Measurements from ENCODE around the gene RTL5.

DNA sequence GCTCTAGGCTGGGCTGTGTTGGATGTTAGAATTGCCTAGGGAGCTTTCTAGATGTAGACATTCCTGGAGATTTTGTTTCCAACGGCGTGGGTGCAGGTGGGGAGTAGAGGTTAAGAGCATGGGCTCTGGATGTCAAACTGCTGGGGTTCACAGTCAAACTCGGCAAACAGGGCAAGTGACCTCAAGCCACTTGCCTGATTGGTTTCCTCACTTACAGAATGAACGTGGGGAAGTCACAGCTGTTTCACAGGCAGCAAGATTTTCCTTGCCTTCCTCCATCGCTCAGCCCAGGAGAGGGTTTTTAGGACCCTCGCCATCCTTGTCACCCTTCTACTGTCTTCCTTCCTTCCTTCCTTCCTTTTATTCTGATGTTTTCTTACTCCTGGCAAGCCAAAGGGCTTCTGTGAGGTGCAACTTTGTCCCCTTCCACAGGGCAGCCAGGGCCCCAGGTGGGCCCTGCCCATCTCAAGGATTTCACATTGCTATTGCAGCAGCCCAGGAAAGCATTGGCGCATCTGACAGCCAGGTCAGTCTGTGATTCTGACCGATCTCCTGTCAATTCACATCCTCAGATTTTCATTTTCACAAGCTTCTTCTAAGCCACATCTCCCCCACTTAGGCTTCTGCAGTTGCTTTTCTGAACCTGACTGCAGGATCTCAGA lies 7.0 kb downstream of the RTL5 start:
- TF ChIP-seq, protein P1, sequence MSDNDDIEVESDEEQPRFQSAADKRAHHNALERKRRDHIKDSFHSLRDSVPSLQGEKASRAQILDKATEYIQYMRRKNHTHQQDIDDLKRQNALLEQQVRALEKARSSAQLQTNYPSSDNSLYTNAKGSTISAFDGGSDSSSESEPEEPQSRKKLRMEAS (IDR thresholded peaks at IDR 0.05) = no peak
- TF ChIP-seq SP1 (IDR thresholded peaks at IDR 0.05) (no peak), RAD21 (IDR thresholded peaks at IDR 0.05) (no peak), NR2F2 (IDR thresholded peaks at IDR 0.05) (no peak), EGR1 (IDR thresholded peaks at IDR 0.05; ENCODE audit: low read depth in 2 of 2) (no peak), GABPA (IDR thresholded peaks at IDR 0.05 in 1 of 2, conservative IDR thresholded peaks at IDR 0.05 in 1 of 2) (no peak)
- TF ChIP-seq, protein P2, sequence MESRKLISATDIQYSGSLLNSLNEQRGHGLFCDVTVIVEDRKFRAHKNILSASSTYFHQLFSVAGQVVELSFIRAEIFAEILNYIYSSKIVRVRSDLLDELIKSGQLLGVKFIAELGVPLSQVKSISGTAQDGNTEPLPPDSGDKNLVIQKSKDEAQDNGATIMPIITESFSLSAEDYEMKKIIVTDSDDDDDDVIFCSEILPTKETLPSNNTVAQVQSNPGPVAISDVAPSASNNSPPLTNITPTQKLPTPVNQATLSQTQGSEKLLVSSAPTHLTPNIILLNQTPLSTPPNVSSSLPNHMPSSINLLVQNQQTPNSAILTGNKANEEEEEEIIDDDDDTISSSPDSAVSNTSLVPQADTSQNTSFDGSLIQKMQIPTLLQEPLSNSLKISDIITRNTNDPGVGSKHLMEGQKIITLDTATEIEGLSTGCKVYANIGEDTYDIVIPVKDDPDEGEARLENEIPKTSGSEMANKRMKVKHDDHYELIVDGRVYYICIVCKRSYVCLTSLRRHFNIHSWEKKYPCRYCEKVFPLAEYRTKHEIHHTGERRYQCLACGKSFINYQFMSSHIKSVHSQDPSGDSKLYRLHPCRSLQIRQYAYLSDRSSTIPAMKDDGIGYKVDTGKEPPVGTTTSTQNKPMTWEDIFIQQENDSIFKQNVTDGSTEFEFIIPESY (IDR thresholded peaks at IDR 0.05) = no peak
- TF ChIP-seq, protein P3, sequence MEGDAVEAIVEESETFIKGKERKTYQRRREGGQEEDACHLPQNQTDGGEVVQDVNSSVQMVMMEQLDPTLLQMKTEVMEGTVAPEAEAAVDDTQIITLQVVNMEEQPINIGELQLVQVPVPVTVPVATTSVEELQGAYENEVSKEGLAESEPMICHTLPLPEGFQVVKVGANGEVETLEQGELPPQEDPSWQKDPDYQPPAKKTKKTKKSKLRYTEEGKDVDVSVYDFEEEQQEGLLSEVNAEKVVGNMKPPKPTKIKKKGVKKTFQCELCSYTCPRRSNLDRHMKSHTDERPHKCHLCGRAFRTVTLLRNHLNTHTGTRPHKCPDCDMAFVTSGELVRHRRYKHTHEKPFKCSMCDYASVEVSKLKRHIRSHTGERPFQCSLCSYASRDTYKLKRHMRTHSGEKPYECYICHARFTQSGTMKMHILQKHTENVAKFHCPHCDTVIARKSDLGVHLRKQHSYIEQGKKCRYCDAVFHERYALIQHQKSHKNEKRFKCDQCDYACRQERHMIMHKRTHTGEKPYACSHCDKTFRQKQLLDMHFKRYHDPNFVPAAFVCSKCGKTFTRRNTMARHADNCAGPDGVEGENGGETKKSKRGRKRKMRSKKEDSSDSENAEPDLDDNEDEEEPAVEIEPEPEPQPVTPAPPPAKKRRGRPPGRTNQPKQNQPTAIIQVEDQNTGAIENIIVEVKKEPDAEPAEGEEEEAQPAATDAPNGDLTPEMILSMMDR (IDR thresholded peaks at IDR 0.05; ENCODE audit: low read depth, low read length, missing input control) = no peak
- TF ChIP-seq, protein P4, sequence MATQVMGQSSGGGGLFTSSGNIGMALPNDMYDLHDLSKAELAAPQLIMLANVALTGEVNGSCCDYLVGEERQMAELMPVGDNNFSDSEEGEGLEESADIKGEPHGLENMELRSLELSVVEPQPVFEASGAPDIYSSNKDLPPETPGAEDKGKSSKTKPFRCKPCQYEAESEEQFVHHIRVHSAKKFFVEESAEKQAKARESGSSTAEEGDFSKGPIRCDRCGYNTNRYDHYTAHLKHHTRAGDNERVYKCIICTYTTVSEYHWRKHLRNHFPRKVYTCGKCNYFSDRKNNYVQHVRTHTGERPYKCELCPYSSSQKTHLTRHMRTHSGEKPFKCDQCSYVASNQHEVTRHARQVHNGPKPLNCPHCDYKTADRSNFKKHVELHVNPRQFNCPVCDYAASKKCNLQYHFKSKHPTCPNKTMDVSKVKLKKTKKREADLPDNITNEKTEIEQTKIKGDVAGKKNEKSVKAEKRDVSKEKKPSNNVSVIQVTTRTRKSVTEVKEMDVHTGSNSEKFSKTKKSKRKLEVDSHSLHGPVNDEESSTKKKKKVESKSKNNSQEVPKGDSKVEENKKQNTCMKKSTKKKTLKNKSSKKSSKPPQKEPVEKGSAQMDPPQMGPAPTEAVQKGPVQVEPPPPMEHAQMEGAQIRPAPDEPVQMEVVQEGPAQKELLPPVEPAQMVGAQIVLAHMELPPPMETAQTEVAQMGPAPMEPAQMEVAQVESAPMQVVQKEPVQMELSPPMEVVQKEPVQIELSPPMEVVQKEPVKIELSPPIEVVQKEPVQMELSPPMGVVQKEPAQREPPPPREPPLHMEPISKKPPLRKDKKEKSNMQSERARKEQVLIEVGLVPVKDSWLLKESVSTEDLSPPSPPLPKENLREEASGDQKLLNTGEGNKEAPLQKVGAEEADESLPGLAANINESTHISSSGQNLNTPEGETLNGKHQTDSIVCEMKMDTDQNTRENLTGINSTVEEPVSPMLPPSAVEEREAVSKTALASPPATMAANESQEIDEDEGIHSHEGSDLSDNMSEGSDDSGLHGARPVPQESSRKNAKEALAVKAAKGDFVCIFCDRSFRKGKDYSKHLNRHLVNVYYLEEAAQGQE (IDR thresholded peaks at IDR 0.05) = no peak
